H1 (cell line): Measurements from ENCODE around the gene MCC. TPM values are rescaled to one million over a fixed set of nuclear protein-coding genes. Genes with fewer than 3 reads are reported as not detected.

Source experiments
- CTCF ChIA-PET: fragments of 300-600 bp; sonication (Branson Sonifier 250); formaldehyde crosslinking; loops from one replicate; lab custom pipeline; 2021; ENCODE audit not compliant: partially characterized antibody; lab: Charles Lee
- POLR2A ChIA-PET: fragments of 300-600 bp; sonication (Branson Sonifier 250); formaldehyde crosslinking; loops from one replicate; lab custom pipeline; 2021; ENCODE audit warnings: inconsistent platforms; ENCODE audit not compliant: partially characterized antibody; lab: Charles Lee
- DNase-seq, 2 experiments: peaks; one replicate each; pipeline versions ENCODE4 v3.0.0 to v3.0.0-alpha.2; 2010 to 2022; ENCODE audit warnings: low spot score in 2 of 2, low read depth in 1 of 2, mixed read lengths in 1 of 2
- FAIRE-seq: peaks from 2 replicates; lab custom pipeline; 2011; peaks lifted over from hg19 to GRCh38; lab: Jason Lieb, UNC
- H2AFZ ChIP-seq: 2 replicates; pipeline ENCODE4 v1.8.1; 2012; ENCODE audit warnings: low read length, inconsistent platforms
- H2AK5ac ChIP-seq: 2 replicates; pipeline ENCODE4 v1.6.1; 2013; ENCODE audit warnings: low read depth, low read length
- H2BK120ac ChIP-seq: replicated peaks from 2 replicates; pipeline ENCODE3; 2013; ENCODE audit warnings: low read depth, low read length, inconsistent platforms
- H2BK12ac ChIP-seq: 2 replicates; pipeline ENCODE4 v1.6.1; 2013; ENCODE audit warnings: low read depth, low read length
- H2BK15ac ChIP-seq: 2 replicates; pipeline ENCODE4 v1.6.1; 2013; ENCODE audit warnings: low read length
- H2BK20ac ChIP-seq: 2 replicates; pipeline ENCODE4 v1.6.1; 2013; ENCODE audit warnings: low read length
- H2BK5ac ChIP-seq: 2 replicates; pipeline ENCODE4 v1.6.1; 2013; ENCODE audit warnings: low read depth, low read length
- H3K14ac ChIP-seq: 2 replicates; pipeline ENCODE4 v1.6.1; 2013; ENCODE audit warnings: inconsistent platforms; ENCODE audit not compliant: insufficient read length
- H3K18ac ChIP-seq: 2 replicates; pipeline ENCODE4 v1.6.1; 2013; ENCODE audit warnings: low read length; ENCODE audit errors: extremely low read depth
- H3K23ac ChIP-seq: 2 replicates; pipeline ENCODE4 v1.6.1; 2013; ENCODE audit warnings: inconsistent platforms; ENCODE audit not compliant: insufficient read length
- H3K23me2 ChIP-seq: 2 replicates; pipeline ENCODE4 v1.6.1; 2013; ENCODE audit warnings: low read depth, low read length
- H3K27ac ChIP-seq: 2 replicates; pipeline ENCODE4 v1.6.1; 2011; ENCODE audit warnings: low read depth, low read length, inconsistent platforms
- H3K27me3 ChIP-seq, 4 experiments: replicated peaks in 1 of 4; 1 replicate in 1 of 4; 2 replicates in 3 of 4; pipeline versions ENCODE4 v1.6.1 to v1.8.1; 2011 to 2013; ENCODE audit warnings: low read length in 3 of 4, mild to moderate bottlenecking in 3 of 4, inconsistent platforms in 2 of 4, mixed read lengths in 2 of 4, moderate library complexity in 1 of 4; ENCODE audit not compliant: control insufficient read depth in 3 of 4, insufficient read depth in 3 of 4; ENCODE audit errors: extremely low read depth in 1 of 4
- H3K36me3 ChIP-seq, 4 experiments: 2 replicates each; pipeline versions ENCODE4 v1.6.1 to v1.8.1; 2011 to 2013; ENCODE audit warnings: mild to moderate bottlenecking in 4 of 4, low read length in 3 of 4, moderate library complexity in 2 of 4, control low read depth in 1 of 4, inconsistent platforms in 1 of 4; ENCODE audit not compliant: insufficient read depth in 4 of 4, control insufficient read depth in 2 of 4
- H3K4ac ChIP-seq: replicated peaks from 2 replicates; pipeline ENCODE3; 2013; ENCODE audit warnings: low read length, low read depth, mixed read lengths, inconsistent platforms; ENCODE audit not compliant: insufficient read length
- H3K4me1 ChIP-seq, 4 experiments: replicated peaks in 1 of 4; 1 replicate in 1 of 4; 2 replicates in 3 of 4; pipeline versions ENCODE4 v1.6.1 to v1.8.1; 2011 to 2013; ENCODE audit warnings: low read length in 3 of 4, inconsistent platforms in 2 of 4, mixed read lengths in 1 of 4; ENCODE audit not compliant: insufficient read depth in 4 of 4, control insufficient read depth in 3 of 4
- H3K4me2 ChIP-seq, 2 experiments: 2 replicates each; pipeline versions ENCODE4 v1.6.1 to v1.8.1; 2011 to 2013; ENCODE audit warnings: low read depth in 2 of 2, low read length in 2 of 2, control low read depth in 1 of 2, inconsistent platforms in 1 of 2, mild to moderate bottlenecking in 1 of 2; ENCODE audit not compliant: insufficient read depth in 1 of 2
- H3K4me3 ChIP-seq, 4 experiments: fragments of 200-600, 300-600 bp in 1 of 4; sonication (generic), shearing (Covaris generic), sonication (Bioruptor Twin) in 1 of 4; 2 replicates each; pipeline versions ENCODE4 v1.5.1 to v1.8.1; 2011 to 2016; ENCODE audit warnings: low read length in 4 of 4, low read depth in 3 of 4, control low read depth in 2 of 4, inconsistent platforms in 2 of 4, mild to moderate bottlenecking in 2 of 4, mixed read lengths in 1 of 4, moderate library complexity in 1 of 4; ENCODE audit not compliant: insufficient read depth in 2 of 4; ENCODE audit errors: extremely low read depth in 1 of 4
- H3K56ac ChIP-seq: replicated peaks from 2 replicates; pipeline ENCODE3; 2013; ENCODE audit warnings: low read depth, mild to moderate bottlenecking, mixed read lengths, low read length, inconsistent platforms; ENCODE audit not compliant: insufficient read length
- H3K79me1 ChIP-seq: 2 replicates; pipeline ENCODE4 v1.6.1; 2013; ENCODE audit warnings: low read depth, low read length, control low read depth
- H3K79me2 ChIP-seq, 2 experiments: 2 replicates each; pipeline versions ENCODE4 v1.6.1 to v1.8.1; 2012 to 2013; ENCODE audit warnings: low read length in 2 of 2, mild to moderate bottlenecking in 2 of 2, inconsistent platforms in 1 of 2; ENCODE audit not compliant: insufficient read depth in 2 of 2, control insufficient read depth in 1 of 2
- H3K9ac ChIP-seq, 4 experiments: replicated peaks in 1 of 4; 1 replicate in 1 of 4; 2 replicates in 3 of 4; pipeline versions ENCODE4 v1.6.1 to v1.8.1; 2011 to 2013; ENCODE audit warnings: low read depth in 3 of 4, low read length in 3 of 4, control low read depth in 2 of 4, mild to moderate bottlenecking in 2 of 4, moderate library complexity in 2 of 4, inconsistent platforms in 1 of 4; ENCODE audit errors: extremely low read depth in 1 of 4
- H3K9me3 ChIP-seq, 2 experiments: 2 replicates each; pipeline versions ENCODE4 v1.6.1 to v1.8.1; 2012 to 2013; ENCODE audit warnings: mild to moderate bottlenecking in 2 of 2, moderate library complexity in 2 of 2, control low read depth in 1 of 2, inconsistent platforms in 1 of 2, low read depth in 1 of 2, low read length in 1 of 2, mixed read lengths in 1 of 2; ENCODE audit not compliant: insufficient read depth in 2 of 2
- H4K20me1 ChIP-seq, 2 experiments: replicated peaks in 1 of 2; 2 replicates each; pipeline versions ENCODE3 to v1.8.1; 2011 to 2013; ENCODE audit warnings: inconsistent platforms in 2 of 2, low read length in 2 of 2, mild to moderate bottlenecking in 1 of 2; ENCODE audit not compliant: insufficient read depth in 2 of 2, control insufficient read depth in 1 of 2
- H4K5ac ChIP-seq: 2 replicates; pipeline ENCODE4 v1.6.1; 2013; ENCODE audit warnings: low read length, low read depth, mixed read lengths, inconsistent platforms; ENCODE audit not compliant: insufficient read length
- H4K8ac ChIP-seq: 2 replicates; pipeline ENCODE4 v1.8.0; 2013; ENCODE audit warnings: mild to moderate bottlenecking, moderate library complexity, low read length, inconsistent platforms; ENCODE audit not compliant: insufficient read depth; ENCODE audit errors: extremely low read depth
- H4K91ac ChIP-seq: replicated peaks from 2 replicates; pipeline ENCODE3; 2013; ENCODE audit warnings: low read length, mixed read lengths, inconsistent platforms; ENCODE audit not compliant: insufficient read length
- EZH2 ChIP-seq: fragments of 200-600 bp; sonication (generic); IDR thresholded peaks from 2 replicates; pipeline ENCODE4 v1.7.1; 2012; ENCODE audit warnings: low read depth, mild to moderate bottlenecking, moderate library complexity, low read length, inconsistent platforms; ENCODE audit not compliant: severe bottlenecking
- RAD21 ChIP-seq, 2 experiments: IDR thresholded peaks in 1 of 2; conservative IDR thresholded peaks in 1 of 2; 2 replicates each; pipeline ENCODE4 v1.6.1; 2011; ENCODE audit warnings: low read depth in 2 of 2, low read length in 2 of 2, improper control_type of control experiment in 1 of 2, inconsistent platforms in 1 of 2, mild to moderate bottlenecking in 1 of 2, moderate library complexity in 1 of 2
- WGBS, 2 experiments: shearing (Covaris generic) in 1 of 2; methylation state at CpG; one replicate each; pipeline versions ENCODE4 v1.1.6 to v1.1.7; 2013 to 2015; ENCODE audit warnings: low lambda C conversion rate in 2 of 2, mixed read lengths in 2 of 2, inconsistent platforms in 1 of 2, low coverage in 1 of 2, missing lambda C conversion rate in 1 of 2; ENCODE audit not compliant: insufficient replicate concordance in 2 of 2, insufficient coverage in 1 of 2, insufficient read length in 1 of 2; ENCODE audit errors: extremely low coverage in 1 of 2, missing lambda C conversion rate in 1 of 2; 5-methylcytosine and 5-hydroxymethylcytosine counted together
- polyA plus RNA-seq, 7 experiments: library from polyadenylated mRNA; depleted of rRNA in 3 of 7; stranded (reverse) in 5 of 7; unstranded in 2 of 7; fragments of >200 nt in 5 of 7; fragments of 200-250 nt in 2 of 7; gene quantifications; 1 replicate in 5 of 7; 2 replicates in 1 of 7; 4 replicates in 1 of 7; pipeline versions ENCODE4 v1.2.1 to v1.2.3, GENCODE V29; 2011 to 2013; ENCODE audit warnings: missing spikeins in 2 of 7, mixed read lengths in 2 of 7
- total RNA-seq: library from RNA; stranded (reverse); fragmentation: NEBNext Ultra II Directional; extraction: Animal tissue kit (Norgen Biotek cat#: 25700); gene quantifications from 2 replicates; pipeline ENCODE4 v1.2.1, GENCODE V29; 2021
- TF ChIP-seq, protein P1 (sequence below), 3 experiments: IDR thresholded peaks; 1 replicate in 2 of 3; 2 replicates in 1 of 3; pipeline versions ENCODE4 v1.5.1 to v1.6.1; 2011; ENCODE audit warnings: low read length in 3 of 3, mild to moderate bottlenecking in 3 of 3, inconsistent platforms in 2 of 3, low read depth in 1 of 3, moderate library complexity in 1 of 3; ENCODE audit not compliant: insufficient read depth in 1 of 3; ENCODE audit errors: control extremely low read depth in 1 of 3

The MCC gene
- total and polyA plus RNA-seq, 2 of the 8 experiments (the other 6 are each of a cell fraction or from before 2014, with no cell fraction given): 2.6 to 18.3 TPM

DNA sequence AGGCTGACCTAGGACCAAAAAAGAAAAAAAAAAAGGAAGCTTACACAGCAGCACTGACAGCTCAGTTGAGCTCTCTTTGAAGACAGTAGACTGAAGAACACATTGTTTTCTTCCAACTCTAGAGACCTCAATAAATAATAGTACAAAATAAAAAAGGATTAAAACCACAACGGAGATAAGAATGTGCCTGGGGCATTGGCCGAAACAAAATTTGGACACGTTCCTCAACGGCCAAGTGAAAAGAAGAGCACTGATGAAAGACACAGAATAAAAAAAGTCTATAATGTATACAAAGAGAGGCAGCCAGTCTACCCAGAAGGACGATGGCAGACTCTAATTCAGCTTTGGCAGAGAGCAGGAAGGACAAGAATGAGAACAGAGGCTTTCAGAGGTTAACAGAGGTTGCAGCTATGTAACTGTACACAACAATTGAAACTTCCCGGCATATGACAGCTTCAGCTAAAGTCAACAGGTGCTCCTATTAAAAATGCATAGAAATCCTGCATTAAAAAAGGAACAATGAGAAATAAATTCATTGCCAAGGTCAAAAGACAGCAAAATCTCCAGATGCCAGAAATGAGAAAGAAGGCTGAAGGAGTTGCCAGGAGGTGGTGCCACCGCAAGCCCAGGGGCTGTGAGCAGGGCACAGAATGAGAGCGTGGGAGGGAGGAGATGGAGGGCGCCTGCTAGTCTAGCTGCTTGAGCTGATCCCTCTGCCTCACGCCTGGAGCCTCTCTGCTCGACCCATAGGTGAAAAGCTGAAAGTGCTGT, 397.7 kb downstream of the MCC start:
- no peak overlapping the region for H3K4me2 ChIP-seq
- H3K27me3 ChIP-seq: no peaks in the 10 kb centered on the region
- no peak overlapping the region for H4K8ac ChIP-seq
- H4K20me1 ChIP-seq: no peaks in the 10 kb centered on the region
- no peak overlapping the region for H2BK15ac ChIP-seq
- H2BK120ac ChIP-seq: no peak overlapping the region
- peak in 1 of 2 experiments; percentile 36; a peak in 1 of 4 replicates for TF ChIP-seq RAD21 (IDR thresholded peaks at IDR 0.05 in 1 of 2, conservative IDR thresholded peaks at IDR 0.05 in 1 of 2; ENCODE audit: low read depth in 2 of 2, low read length in 2 of 2)
- no peak for TF ChIP-seq EZH2
- TF ChIP-seq, protein P1, sequence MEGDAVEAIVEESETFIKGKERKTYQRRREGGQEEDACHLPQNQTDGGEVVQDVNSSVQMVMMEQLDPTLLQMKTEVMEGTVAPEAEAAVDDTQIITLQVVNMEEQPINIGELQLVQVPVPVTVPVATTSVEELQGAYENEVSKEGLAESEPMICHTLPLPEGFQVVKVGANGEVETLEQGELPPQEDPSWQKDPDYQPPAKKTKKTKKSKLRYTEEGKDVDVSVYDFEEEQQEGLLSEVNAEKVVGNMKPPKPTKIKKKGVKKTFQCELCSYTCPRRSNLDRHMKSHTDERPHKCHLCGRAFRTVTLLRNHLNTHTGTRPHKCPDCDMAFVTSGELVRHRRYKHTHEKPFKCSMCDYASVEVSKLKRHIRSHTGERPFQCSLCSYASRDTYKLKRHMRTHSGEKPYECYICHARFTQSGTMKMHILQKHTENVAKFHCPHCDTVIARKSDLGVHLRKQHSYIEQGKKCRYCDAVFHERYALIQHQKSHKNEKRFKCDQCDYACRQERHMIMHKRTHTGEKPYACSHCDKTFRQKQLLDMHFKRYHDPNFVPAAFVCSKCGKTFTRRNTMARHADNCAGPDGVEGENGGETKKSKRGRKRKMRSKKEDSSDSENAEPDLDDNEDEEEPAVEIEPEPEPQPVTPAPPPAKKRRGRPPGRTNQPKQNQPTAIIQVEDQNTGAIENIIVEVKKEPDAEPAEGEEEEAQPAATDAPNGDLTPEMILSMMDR (IDR thresholded peaks at IDR 0.05; ENCODE audit: control extremely low read depth in 1 of 3, insufficient read depth in 1 of 3, low read depth in 1 of 3, low read length in 3 of 3): peak in 2 of 3 experiments; percentile 7 to 16; a peak in 2 of 4 replicates
- no peak overlapping the region for H2BK20ac ChIP-seq
- no peak overlapping the region for H3K4me3 ChIP-seq
- FAIRE-seq (no peak), DNase-seq (no peak)
- no peak overlapping the region for H2AK5ac ChIP-seq
- CTCF ChIA-PET: interaction anchor here (0.8 to 2.1 kb wide), 10 partner anchors 9 to 423 kb away, joined by 3 to 6 read pairs (median 4); partner anchors contain the start of gene YTHDC2
- POLR2A ChIA-PET: no interaction called here
- H3K9me3 ChIP-seq: no peaks in the 10 kb centered on the region
- no peak overlapping the region for H2BK5ac ChIP-seq
- no peaks in the 10 kb centered on the region for H3K23me2 ChIP-seq
- no peak overlapping the region for H3K27ac ChIP-seq
- no peak overlapping the region for H3K56ac ChIP-seq
- no peak overlapping the region for H2AFZ ChIP-seq
- H4K5ac ChIP-seq: no peak overlapping the region
- H4K91ac ChIP-seq: no peak overlapping the region
- H3K18ac ChIP-seq: no peak overlapping the region
- 85% methylated on average over 11 of the region's 11 CpGs; no CpG with 5 or more reads in 1 of the 2 experiments for WGBS, 2 experiments
- no peak overlapping the region for H3K4ac ChIP-seq
- no peaks in the 10 kb centered on the region; a peak in 1 of 8 replicates for H3K36me3 ChIP-seq
- H3K4me1 ChIP-seq: no peaks in the 10 kb centered on the region
- no peak overlapping the region for H3K14ac ChIP-seq
- H3K23ac ChIP-seq: no peak overlapping the region
- no peak overlapping the region for H2BK12ac ChIP-seq
- H3K79me1 ChIP-seq: no peaks in the 10 kb centered on the region
- H3K9ac ChIP-seq: no peak overlapping the region
- H3K79me2 ChIP-seq: no peaks in the 10 kb centered on the region
